HG03439 (cell line): ENCODE measurements around the gene PHGDH.
"Not testable (repeated sequence)": the region's sequence is repeated elsewhere in the genome, so short reads cannot be mapped to it uniquely, and the experiment has no call there.

Source experiments
- ATAC-seq: cut with Tn5 transposase; IDR thresholded peaks from one replicate; pipeline ENCODE4 v1.9.1; 2021; ENCODE audit warnings: mild to moderate bottlenecking, moderate library complexity; ENCODE audit not compliant: unreplicated experiment

Gene PHGDH

GRCh38 chr1:119786046-119786445 is 74.3 kb downstream of the PHGDH start:
- ATAC-seq, result not testable (repeated sequence)

- ATAC-seq, result not testable (repeated sequence)
These were observed 74.8 kb downstream of the PHGDH start for GRCh38 chr1:119786473-119787050.

GRCh38 chr1:119787776-119788175 is 76.0 kb downstream of the PHGDH start:
- ATAC-seq, result no peak

GRCh38 chr1:119790451-119791198 is 78.9 kb downstream of the PHGDH start:
- ATAC-seq, result no peak

- no peak for ATAC-seq
These were observed 79.6 kb downstream of the PHGDH start for GRCh38 chr1:119791377-119791776.
